ENCODE data around the gene CTXN3.
"Not testable (repeated sequence)": the region's sequence is repeated elsewhere in the genome, so short reads cannot be mapped to it uniquely, and the experiment has no call there.

CTXN3 gene

GRCh38 chr5:127650649-127651048 lies 1.8 kb downstream of the CTXN3 start:
- peak; percentile 92 for DNase-seq (ENCODE audit: low read depth)

- no peak for DNase-seq (ENCODE audit: low read depth)
Observed at GRCh38 chr5:127652952-127653611, 4.2 kb downstream of the CTXN3 start.

- DNase-seq (ENCODE audit: low read depth) = no peak
Observed at GRCh38 chr5:127656825-127657224, 7.9 kb downstream of the CTXN3 start.

GRCh38 chr5:127660047-127660733 lies 11.3 kb downstream of the CTXN3 start:
- no peak for DNase-seq (ENCODE audit: low read depth)

GRCh38 chr5:127664093-127664492 lies 15.2 kb downstream of the CTXN3 start:
- DNase-seq (ENCODE audit: low read depth) = no peak

- peak; percentile 31 for DNase-seq (ENCODE audit: low read depth)
Observed at GRCh38 chr5:127665641-127666040, 16.8 kb downstream of the CTXN3 start.

GRCh38 chr5:127666043-127666716 lies 17.3 kb downstream of the CTXN3 start:
- peak; percentile 17 for DNase-seq (ENCODE audit: low read depth)

GRCh38 chr5:127667926-127668325 lies 19.0 kb downstream of the CTXN3 start:
- no peak for DNase-seq (ENCODE audit: low read depth)

GRCh38 chr5:127671218-127671617 lies 22.3 kb downstream of the CTXN3 start:
- peak; percentile 49 for DNase-seq (ENCODE audit: low read depth)

- DNase-seq (ENCODE audit: low read depth) = peak; percentile 59
Observed at GRCh38 chr5:127673117-127673800, 24.4 kb downstream of the CTXN3 start.

- DNase-seq (ENCODE audit: low read depth) = not testable (repeated sequence)
Observed at GRCh38 chr5:127676951-127677350, 28.1 kb downstream of the CTXN3 start.

- DNase-seq (ENCODE audit: low read depth) = not testable (repeated sequence)
Observed at GRCh38 chr5:127679691-127680330, 30.9 kb downstream of the CTXN3 start.

- DNase-seq (ENCODE audit: low read depth) = no peak
Observed at GRCh38 chr5:127680595-127680994, 31.7 kb downstream of the CTXN3 start.

- DNase-seq (ENCODE audit: low read depth) = peak; percentile 74
Observed at GRCh38 chr5:127683008-127683407, 34.1 kb downstream of the CTXN3 start.

- DNase-seq (ENCODE audit: low read depth) = no peak
Observed at GRCh38 chr5:127684726-127685467, 36.0 kb downstream of the CTXN3 start.

- peak; percentile 54 for DNase-seq (ENCODE audit: low read depth)
Observed at GRCh38 chr5:127685662-127686061, 36.8 kb downstream of the CTXN3 start.

GRCh38 chr5:127686424-127686823 lies 37.5 kb downstream of the CTXN3 start:
- no peak for DNase-seq (ENCODE audit: low read depth)

- DNase-seq (ENCODE audit: low read depth) = no peak
Observed at GRCh38 chr5:127694518-127695171, 45.8 kb downstream of the CTXN3 start.

- DNase-seq (ENCODE audit: low read depth) = no peak
Observed at GRCh38 chr5:127695346-127695745, 46.5 kb downstream of the CTXN3 start.

GRCh38 chr5:127696683-127697082 lies 47.8 kb downstream of the CTXN3 start:
- DNase-seq (ENCODE audit: low read depth) = peak; percentile 82

Measured in iris pigment epithelial cell (primary cell).